Measurements from ENCODE around the gene VRK3.
"Not testable (repeated sequence)": the region's sequence is repeated elsewhere in the genome, so short reads cannot be mapped to it uniquely, and the experiment has no call there.

Gene VRK3, protein sequence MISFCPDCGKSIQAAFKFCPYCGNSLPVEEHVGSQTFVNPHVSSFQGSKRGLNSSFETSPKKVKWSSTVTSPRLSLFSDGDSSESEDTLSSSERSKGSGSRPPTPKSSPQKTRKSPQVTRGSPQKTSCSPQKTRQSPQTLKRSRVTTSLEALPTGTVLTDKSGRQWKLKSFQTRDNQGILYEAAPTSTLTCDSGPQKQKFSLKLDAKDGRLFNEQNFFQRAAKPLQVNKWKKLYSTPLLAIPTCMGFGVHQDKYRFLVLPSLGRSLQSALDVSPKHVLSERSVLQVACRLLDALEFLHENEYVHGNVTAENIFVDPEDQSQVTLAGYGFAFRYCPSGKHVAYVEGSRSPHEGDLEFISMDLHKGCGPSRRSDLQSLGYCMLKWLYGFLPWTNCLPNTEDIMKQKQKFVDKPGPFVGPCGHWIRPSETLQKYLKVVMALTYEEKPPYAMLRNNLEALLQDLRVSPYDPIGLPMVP

DNA sequence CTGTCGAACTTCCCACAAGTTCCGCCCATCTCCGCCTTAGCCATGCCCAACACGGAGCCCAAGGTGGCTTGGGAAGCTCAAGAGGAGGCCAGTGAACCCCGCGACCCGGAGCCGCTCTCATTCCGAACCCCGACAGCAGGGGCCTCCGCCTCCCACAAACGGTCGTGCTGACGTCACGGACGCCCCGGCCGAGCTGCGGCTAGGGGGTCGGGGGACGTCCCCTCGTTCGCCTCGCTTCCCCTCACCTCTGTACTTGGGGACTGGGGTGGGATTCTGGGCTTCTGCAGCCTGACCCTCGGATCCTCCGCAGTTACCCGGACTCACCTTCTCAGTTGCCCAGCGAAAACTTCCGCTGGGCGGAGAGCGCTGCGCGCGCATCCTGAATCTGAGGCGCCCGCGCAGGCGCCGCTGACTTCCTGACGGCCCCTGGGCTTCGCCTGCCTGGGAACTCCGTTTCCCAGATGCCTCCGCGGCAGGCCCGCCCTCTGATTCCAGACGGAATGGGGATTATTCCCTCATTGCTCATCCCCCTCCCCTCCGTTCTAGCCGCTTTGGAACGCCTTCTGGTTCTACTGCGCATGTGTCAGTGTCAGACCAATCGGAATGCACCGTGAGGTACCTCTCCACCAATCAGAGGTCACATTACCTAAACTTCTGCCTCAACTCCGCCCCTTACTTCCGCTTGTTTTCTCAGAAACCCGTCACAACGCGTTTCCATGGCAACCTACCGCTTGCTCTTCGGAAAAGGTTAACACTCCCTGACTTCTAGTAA lies at the start of gene VRK3:
TSS of gene VRK3 (minus strand) at position 351 of the 772 bp plus-strand sequence. CDS start 9,210 bp downstream, outside the sequence.
- DNase-seq (ENCODE audit: low spot score), result peak; percentile 100

DNA sequence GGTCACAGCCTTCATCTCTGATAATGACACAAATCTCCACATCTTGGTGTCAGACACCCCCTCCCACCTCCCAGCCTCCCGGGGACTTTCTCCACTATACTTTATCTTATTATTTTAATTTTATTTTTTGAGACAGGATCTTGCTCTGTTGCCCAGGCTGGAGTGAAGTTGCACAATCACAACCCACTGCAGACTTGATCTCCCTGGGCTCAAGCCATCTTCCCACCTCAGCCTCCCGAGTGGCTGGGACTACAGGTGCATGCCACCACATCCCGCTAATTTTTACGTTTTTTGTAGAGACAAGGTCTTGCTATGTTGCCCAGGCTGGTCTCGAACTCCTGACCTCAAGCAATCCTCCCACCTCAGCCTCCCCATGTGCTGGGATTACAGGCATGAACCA lies 43.2 kb upstream of the VRK3 start:
- not testable (repeated sequence) for DNase-seq (ENCODE audit: low spot score)

DNA sequence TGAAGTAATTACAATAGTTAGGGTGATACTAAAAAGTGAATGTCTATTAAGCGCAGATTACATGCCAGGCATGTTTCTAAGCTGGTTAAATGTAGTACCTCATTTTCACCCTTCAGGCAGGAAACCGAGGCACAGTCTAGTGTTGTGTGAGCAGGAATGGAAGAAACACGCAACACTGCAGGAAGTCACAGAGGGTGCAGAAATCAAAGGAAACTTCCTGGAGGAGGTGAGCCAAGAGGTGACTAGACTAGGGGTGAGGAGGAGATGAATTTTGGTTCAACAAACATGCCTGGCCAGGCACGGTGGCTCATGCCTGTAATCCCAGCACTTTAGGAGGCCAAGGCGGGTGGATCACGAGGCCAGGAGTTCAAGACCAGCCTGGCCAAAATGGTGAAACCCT lies 42.4 kb upstream of the VRK3 start:
- no peak for DNase-seq (ENCODE audit: low spot score)

DNA sequence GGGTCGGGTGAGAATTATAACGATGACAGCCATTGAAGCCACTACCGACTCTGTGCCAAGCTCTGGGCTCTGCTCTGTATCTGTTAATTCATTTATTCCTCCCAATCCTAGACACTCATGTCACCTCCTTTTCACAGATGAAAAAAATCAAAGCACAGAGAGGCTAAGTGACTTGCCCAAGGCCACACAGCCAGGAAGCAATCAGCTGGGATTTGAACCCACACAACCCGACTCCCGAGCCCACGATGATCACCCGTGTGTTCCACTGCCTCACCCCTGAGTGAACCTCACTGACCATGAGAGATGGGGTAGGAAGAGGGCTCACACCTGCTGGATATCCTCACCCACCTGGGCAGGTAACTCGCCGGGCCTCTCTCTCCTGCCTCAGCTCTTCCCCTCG lies 40.8 kb upstream of the VRK3 start:
- no peak for DNase-seq (ENCODE audit: low spot score)

DNA sequence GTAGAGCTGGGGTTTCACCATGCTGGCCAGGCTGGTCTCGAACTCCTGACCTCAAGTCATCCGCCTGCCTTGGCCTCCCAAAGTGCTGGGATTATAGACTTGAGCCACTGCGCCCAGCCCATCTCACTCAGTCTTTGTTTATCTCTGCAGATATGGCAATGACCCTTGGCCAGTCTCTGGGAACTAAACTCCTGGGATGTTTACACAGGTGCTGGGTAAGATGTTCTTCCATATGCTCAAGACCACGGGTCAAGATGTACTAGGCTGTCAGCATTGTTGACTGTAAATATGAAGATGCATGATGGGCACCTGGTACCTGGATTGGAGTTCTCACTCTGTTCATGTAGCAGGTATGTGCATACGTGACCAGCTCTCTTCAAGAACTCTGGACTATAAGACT lies 36.5 kb upstream of the VRK3 start:
- DNase-seq (ENCODE audit: low spot score), result no peak

DNA sequence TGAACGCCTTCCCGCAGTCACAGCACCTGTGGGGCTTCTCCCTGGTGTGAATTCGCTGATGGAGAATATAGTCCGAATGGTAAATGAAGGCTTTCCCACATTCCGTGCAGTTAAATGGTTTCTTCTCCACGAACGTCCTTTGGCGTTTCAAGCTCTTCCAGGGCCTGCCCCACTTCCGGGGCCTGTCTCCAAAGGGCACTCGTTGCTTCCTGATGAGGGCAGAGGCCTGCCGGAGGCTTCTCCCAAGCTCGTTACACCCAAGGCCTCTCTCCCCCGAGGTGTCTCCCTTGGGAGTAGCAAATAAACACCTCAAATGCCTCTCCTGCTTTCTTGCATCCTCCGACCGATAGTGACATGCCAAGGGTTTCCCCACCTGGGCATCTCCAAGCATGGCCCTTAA lies 34.9 kb upstream of the VRK3 start:
- DNase-seq (ENCODE audit: low spot score), result no peak

DNA sequence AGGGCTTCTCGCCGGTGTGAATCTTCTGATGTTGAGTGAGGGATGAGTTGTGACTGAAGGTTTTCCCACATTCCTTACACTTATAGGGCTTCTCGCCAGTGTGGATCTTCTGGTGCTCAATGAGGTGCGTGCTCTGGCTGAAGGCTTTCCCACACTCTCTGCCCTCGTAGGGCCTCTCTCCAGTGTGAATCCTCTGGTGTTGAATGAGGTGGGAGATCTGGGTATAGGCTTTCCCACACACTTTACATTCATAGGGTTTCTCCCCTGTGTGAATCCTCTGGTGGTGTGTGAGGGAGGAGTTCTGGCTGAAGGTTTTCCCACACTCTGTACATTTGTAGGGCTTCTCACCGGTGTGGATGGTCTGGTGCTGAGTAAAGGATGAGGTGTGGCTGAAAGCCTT lies 33.9 kb upstream of the VRK3 start:
- DNase-seq (ENCODE audit: low spot score), result no peak

DNA sequence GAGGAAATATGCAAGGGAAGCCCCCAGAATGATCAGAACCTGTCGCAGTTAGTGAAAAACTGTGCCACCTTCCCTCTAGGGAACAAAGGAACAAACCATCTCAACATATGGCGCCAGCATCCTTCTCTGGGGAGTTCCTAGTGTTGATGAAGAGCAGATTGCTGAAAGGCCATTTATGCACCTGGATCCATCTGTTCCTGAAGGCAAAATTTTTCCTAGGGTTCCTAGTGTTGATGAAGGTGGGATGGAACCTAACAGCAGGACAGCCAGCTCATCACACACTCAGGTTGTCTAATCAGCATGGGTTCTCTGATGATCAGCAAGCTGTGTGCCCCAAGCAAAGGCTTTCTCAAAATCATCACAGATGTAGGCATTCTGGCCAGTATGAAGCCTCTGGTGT lies 33.3 kb upstream of the VRK3 start:
- no peak for DNase-seq (ENCODE audit: low spot score)

DNA sequence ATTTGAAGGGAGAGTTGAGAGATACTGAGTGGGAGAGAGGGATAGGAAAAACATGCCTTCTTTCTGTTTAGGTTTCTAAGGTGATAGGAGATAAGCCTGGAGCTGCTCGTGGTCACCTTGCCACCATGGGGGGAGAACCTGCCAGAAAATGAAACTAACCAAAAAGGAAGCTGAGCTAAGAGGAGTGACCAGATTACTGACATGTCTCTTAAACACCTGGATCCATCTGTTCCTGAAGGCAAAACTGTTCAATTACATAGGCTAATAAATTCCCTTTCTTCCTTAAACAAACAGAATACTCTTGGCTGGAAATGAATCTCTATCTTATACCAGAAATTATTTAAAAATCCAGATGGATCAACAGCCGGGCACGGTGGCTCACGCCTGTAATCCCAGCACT lies 27.9 kb upstream of the VRK3 start:
- DNase-seq (ENCODE audit: low spot score), result no peak

DNA sequence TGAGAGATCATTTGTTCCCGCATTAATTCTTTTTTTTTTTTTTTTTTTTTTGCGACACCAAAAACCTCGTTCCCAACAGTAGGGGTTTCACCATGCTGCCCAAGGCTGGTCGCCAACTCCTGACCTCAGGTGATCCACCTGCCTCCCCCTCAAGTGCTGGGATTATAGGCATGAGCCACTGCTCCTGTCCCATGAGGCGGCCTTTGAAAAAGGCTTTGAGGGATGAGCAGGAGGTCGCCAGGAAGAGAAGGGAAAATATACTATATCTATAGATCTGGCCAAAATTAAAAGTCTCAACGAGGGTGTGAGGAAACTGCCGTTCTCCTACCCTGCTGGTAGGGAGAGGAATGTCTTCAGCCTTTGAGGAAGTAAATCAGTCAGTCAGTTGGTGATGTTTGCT lies 26.8 kb upstream of the VRK3 start:
- DNase-seq (ENCODE audit: low spot score), result no peak

DNA sequence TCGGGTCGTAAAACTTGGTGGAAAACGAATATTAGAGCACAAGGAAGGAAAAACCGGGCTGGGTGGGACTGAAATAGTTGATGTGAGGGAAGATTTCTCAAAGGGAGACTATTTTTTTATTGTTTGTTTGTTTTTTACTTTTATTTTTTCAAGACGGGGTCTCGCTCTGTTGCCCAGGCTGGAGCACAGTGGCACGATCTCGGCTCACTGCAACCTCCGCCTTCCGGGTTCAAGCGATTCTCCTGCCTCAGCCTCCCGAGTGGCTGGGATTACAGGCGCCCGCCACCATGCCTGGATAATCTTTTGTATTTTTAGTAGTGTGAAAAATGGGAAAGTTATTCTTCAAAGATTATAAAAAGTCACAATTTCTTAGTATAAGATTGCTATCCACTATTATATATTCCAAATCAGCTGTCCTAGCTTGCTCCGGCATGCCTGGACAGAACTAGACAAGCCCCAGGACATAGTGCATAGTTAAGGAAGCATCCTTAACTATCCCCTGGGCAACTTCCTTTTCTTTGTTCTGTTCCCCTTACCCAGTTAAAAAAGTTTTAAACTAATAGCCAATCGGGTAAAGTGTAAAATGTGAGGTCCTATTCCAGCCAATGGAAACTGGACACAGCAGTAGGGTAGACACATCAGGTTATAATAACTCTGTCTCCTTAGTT lies 26.2 kb upstream of the VRK3 start:
- DNase-seq (ENCODE audit: low spot score), result not testable (repeated sequence)

DNA sequence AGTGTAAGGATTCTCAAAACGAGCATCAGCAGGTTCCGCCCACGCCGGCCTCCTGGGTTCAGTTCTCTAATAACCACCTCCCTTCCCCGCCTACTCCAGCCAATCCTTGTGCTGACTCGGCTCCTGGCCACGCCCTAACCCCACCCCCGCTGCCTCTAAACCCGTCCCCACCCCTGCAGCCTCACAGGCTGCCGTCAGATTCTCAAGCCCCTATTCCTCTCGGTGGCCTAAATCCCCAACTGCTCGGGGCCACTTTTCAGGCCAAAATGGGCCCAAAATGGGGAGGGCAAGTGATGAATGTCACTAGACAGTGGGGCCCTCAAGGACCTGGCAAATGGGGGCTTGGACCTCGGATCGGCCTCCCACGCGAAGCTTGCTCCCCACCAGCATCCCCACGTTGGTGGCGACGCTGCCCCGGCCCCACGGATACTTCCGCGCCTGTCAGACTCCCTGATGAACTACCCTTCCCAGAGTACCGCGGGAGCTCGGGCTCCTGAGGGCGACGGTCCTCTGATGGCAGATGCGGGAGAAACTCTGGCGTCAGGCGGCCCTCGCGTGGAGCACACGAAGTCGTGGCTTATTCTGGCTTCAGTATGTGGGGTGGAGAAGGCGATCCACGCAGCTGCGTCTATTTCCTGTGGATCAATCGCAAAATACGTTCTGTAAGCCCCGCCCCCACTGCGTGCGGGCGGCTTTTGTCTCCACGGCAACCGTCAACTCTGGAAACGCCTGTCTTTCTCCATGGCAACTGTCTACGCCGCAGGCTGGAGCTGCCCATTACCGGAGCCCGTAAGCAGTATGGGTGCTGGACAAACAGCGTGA lies 25.4 kb upstream of the VRK3 start:
- DNase-seq (ENCODE audit: low spot score), result no peak

DNA sequence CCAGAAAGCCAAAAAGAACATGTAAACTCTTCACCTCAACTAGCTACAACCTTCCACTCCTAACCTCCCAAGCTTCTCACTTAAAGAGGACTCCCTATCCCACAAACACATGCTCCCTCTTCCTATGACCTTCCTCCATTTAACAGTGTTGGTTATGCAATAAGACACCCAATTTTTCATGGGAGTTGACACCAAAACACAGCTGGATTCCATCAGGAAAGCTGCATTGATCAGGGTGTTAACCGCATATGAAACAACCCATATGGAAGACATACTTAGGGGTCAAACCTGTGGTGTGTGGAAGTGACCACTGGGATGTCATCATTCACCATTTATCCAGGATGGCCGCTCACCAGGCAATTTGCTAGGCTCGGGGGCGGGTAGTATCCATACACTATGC lies 22.5 kb upstream of the VRK3 start:
- no peak for DNase-seq (ENCODE audit: low spot score)

DNA sequence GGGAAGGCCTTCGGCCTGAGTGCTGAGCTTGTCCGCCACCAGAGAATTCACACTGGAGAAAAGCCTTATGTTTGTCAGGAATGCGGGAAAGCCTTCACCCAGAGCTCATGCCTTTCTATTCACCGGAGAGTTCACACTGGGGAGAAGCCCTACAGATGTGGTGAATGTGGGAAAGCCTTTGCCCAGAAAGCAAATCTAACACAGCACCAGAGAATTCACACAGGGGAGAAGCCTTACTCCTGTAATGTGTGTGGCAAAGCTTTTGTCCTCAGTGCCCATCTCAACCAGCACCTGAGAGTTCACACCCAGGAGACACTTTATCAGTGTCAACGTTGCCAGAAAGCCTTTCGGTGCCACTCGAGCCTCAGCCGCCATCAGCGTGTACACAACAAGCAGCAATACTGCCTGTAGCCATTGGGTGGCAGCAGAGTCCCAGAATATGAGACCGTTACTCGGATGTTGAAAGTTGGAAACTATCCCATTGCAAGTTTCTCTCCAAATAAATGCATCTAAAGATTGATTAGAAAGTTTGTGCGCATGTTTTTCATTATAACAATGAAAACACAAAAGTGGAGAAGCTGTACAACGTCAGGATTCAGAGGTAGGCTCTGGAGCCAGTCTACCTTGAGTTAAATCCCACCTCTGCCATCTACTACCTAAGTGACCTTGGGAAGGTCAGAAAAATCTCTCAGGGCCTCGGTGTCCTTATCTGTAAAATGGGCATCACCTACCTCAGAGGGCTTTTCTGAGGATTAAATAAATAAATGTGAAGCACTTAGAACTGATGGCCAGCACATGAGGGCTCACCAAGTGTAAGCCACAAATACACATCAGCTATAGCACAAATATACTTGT lies 21.7 kb upstream of the VRK3 start:
- DNase-seq (ENCODE audit: low spot score), result peak; percentile 9

DNA sequence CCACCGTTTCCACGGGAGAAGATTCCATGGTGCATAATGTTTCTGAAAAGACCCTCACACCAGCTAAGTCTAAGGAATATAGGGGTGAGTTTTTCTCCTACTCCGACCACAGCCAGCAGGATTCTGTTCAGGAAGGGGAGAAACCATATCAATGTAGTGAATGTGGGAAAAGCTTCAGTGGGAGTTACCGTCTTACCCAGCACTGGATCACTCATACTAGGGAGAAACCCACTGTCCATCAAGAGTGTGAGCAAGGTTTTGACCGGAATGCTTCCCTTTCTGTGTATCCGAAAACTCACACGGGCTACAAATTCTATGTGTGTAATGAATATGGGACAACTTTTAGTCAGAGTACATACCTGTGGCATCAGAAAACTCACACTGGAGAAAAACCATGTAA lies 19.8 kb upstream of the VRK3 start:
- DNase-seq (ENCODE audit: low spot score), result no peak

DNA sequence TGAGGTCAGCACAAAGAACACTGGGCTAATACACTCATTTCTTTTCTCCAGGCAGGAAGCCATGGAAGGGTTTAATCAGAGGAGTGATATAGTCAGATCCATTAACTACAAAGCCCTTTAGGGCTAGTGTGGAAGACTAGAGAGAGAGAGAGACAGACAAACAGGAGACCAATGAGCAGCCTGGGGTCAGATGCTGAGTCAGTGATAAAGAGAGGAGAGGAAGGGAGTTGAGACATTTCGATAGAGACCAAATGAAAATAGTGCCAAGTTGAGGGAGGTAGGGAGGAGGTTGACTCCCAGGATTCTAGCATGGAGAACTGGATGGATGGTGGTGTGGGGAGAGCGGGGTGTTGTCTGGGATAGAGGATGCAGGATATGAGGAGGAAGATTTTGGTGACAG lies 18.8 kb upstream of the VRK3 start:
- no peak for DNase-seq (ENCODE audit: low spot score)

DNA sequence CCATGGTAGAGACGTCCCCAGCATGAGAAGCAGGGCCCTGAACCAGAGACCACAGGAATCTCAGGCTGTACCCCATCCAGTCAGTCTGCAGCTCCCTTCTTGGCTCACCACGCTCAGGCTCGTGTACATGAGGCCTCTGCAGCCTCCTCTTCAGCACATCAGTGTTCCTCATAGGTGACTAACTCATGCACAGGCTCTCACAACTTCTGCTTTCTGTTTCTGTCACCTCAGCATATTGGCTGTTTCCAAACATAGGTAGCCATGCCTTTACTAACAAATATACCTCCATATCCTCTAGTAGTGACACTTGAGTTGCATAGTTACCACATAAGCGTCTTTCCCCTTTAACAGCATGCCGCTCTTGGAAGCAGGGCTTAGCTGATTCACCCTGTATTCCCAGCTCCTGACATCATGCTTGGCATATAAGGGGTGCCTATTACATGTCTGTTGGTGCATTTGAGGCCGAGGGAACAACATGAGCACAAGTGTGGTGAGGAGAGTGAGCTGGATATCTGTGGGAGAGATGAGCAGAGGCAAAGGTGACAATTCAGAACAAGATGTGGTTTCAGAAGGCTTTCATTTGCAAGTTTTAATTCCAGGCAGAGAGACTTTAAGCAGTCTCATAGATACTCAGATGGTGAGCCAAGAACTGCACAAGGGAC lies 17.3 kb upstream of the VRK3 start:
- no peak for DNase-seq (ENCODE audit: low spot score)

DNA sequence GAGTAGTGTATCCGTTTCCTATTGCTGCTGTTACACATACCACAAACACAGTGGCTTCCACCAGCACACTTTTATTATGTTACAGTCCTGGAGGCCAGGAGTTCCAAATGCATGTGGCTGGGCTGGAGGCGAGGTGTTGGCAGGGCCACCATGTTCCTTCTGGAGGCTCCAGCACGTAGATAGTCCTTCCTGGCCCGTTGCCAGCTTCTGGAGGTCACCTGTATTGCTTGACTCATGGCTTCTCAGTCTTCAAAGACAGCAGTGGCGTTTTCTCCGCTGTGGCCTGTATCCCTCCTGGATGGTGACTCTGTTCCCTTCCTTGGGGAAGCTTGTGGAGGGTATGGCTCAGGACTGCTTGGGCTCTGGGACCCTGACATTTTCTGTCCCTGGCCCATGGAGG lies 15.8 kb upstream of the VRK3 start:
- DNase-seq (ENCODE audit: low spot score), result no peak

DNA sequence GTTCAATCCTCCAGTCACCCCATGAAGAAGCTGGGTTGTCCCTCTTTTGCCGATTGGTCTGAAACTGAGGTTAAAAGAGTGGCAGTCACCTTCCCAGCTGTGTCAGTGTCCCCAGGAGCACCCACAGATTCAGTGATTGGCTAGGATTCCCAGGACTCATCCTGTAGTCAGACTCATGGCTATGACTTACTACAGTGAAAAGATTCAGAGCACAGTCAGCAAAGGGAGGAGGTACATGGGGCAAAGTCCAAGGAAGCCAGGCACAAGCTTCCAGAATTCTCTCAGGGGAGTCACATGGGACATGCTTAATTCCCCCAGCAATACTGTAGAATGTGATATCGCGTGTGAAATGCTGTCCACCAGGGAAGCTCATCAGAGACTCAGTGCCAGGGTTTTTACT lies 14.8 kb upstream of the VRK3 start:
- no peak for DNase-seq (ENCODE audit: low spot score)

DNA sequence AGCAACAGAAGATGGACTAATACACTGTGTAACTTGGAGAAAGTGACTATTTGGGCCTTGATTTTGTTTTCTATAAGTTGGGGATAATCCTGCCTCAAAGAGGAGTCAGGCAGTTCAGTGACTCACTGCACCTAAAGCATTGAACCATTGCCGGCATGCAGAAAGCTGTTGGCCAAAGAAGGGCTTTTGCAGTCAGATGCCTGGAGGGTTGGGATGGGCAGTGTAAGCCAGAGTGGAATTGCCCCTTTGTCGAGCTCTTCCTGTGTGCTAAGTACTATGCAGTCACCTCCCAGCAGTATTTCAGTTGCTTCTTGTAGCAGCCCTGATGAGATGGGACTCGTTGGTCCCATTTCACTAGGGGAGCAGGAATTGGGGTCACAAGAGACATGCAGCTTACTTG lies 11.7 kb upstream of the VRK3 start:
- no peak for DNase-seq (ENCODE audit: low spot score)
